ENCODE data around the gene NDRG3. TPM values are rescaled to one million over a fixed set of nuclear protein-coding genes. Genes with fewer than 3 reads are reported as not detected.

Gene NDRG3
- total RNA-seq, 4 donors from 2014 or later: 19.2 to 24.2 (median 22.7) TPM

- H3K27me3 ChIP-seq: no peaks in the 10 kb centered on the region
- no peak for DNase-seq (ENCODE audit: low spot score in 2 of 2)
- H3K4me1 ChIP-seq: no peaks in the 10 kb centered on the region
- H3K27ac ChIP-seq: no peak overlapping the region
- peaks cover 50% of the 10 kb centered on the region for H3K36me3 ChIP-seq
- WGBS: 75% methylated on average over 4 of the region's 4 CpGs
- no peaks in the 10 kb centered on the region for H3K9me3 ChIP-seq
- TF ChIP-seq POLR2A (IDR thresholded peaks at IDR 0.05) (no peak), EP300 (IDR thresholded peaks at IDR 0.05) (no peak), CTCF (IDR thresholded peaks at IDR 0.05) (no peak), POLR2AphosphoS5 (IDR thresholded peaks at IDR 0.05) (no peak)
- H3K4me3 ChIP-seq: no peak overlapping the region
These were observed 89.2 kb downstream of the NDRG3 start for GRCh38 chr20:36656733-36657132.

GRCh38 chr20:36655004-36655403, 90.9 kb downstream of the NDRG3 start:
- 92% methylated on average over 3 of the region's 3 CpGs for WGBS
- H3K4me3 ChIP-seq: no peak overlapping the region

DNA sequence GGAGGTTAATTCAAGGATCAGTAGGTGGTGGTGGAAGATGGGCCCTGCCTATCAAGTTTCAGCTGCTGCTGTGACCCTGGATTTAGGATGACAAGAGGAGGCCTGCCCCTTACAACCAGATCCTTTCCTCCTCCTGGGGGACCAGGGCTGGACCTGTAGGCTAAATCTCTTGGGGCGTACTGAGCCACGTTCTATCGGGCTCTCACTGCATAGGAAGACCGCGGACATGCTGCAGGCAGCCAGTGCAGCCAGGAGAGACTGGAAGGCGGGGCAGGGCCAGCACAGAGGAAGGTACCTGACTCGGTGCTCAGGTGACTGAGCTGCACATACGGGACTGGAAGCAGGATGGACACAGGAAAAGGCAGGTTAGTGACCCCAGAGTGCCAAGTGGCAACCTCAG, 91.4 kb downstream of the NDRG3 start:
- Histone ChIP-seq H3K27ac (no peak overlapping the region), H3K4me3 (no peak overlapping the region), H3K27me3 (no peaks in the 10 kb centered on the region), H3K4me1 (no peaks in the 10 kb centered on the region), H3K36me3 (peaks cover 38% of the 10 kb centered on the region), H3K9me3 (no peaks in the 10 kb centered on the region)
- 97% methylated on average over 8 of the region's 8 CpGs for WGBS
- no peak for TF ChIP-seq POLR2A (IDR thresholded peaks at IDR 0.05)
- no peak for DNase-seq (ENCODE audit: low spot score in 2 of 2)

More at GRCh38 chr20:36655004-36655403, 90.9 kb downstream of the NDRG3 start:
- TF ChIP-seq POLR2A (IDR thresholded peaks at IDR 0.05): no peak
- TF ChIP-seq EP300 (IDR thresholded peaks at IDR 0.05): no peak
- TF ChIP-seq CTCF (IDR thresholded peaks at IDR 0.05): no peak
- no peak for TF ChIP-seq POLR2AphosphoS5 (IDR thresholded peaks at IDR 0.05)
- Histone ChIP-seq H3K36me3 (peaks cover 41% of the 10 kb centered on the region), H3K9me3 (no peaks in the 10 kb centered on the region), H3K27ac (no peak overlapping the region), H3K27me3 (no peaks in the 10 kb centered on the region), H3K4me1 (no peaks in the 10 kb centered on the region)
- DNase-seq (ENCODE audit: low spot score in 2 of 2): no peak

DNA sequence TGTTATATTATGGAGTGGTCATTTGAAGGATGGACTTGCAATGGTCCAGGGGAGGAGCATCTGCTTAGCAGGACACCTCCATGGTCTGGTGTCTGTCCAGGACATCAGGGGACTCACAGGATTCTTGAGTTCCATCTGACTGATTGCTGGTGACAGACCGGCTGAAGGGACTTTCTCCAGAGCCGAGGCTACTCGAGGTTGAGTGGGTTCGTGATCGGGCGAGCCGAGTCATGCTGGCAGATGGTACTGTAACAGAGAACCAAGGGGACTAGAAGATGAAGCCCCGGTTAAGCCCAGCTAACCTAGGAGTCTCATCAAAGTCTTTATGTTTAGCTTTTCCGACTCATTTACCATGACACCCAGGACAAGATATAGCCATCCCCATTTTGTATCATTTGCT, 92.4 kb downstream of the NDRG3 start:
- 91% methylated on average over 9 of the region's 9 CpGs for WGBS
- Histone ChIP-seq H3K36me3 (peaks cover 33% of the 10 kb centered on the region), H3K4me3 (no peak overlapping the region), H3K27me3 (no peaks in the 10 kb centered on the region), H3K9me3 (no peaks in the 10 kb centered on the region), H3K4me1 (no peaks in the 10 kb centered on the region), H3K27ac (no peak overlapping the region)
- no peak for DNase-seq (ENCODE audit: low spot score in 2 of 2)
- no peak for TF ChIP-seq POLR2A (IDR thresholded peaks at IDR 0.05)
- TF ChIP-seq CTCF (IDR thresholded peaks at IDR 0.05): no peak
- TF ChIP-seq POLR2AphosphoS5 (IDR thresholded peaks at IDR 0.05): no peak
- TF ChIP-seq EP300 (IDR thresholded peaks at IDR 0.05): no peak

GRCh38 chr20:36647196-36648121, 98.4 kb downstream of the NDRG3 start:
- 70% methylated on average over 8 of the region's 8 CpGs for WGBS
- DNase-seq (ENCODE audit: low spot score in 2 of 2): no peak
- TF ChIP-seq CTCF (IDR thresholded peaks at IDR 0.05): no peak
- TF ChIP-seq EP300 (IDR thresholded peaks at IDR 0.05): no peak
- TF ChIP-seq POLR2A (IDR thresholded peaks at IDR 0.05): no peak
- TF ChIP-seq POLR2AphosphoS5 (IDR thresholded peaks at IDR 0.05): no peak
- no peak overlapping the region for H3K4me3 ChIP-seq
- no peaks in the 10 kb centered on the region for H3K9me3 ChIP-seq
- peaks cover 4% of the 10 kb centered on the region for H3K36me3 ChIP-seq
- no peaks in the 10 kb centered on the region for H3K4me1 ChIP-seq
- H3K27ac ChIP-seq: no peak overlapping the region
- H3K27me3 ChIP-seq: no peaks in the 10 kb centered on the region
